ENCODE measurements around the gene TNFRSF21.

DNA sequence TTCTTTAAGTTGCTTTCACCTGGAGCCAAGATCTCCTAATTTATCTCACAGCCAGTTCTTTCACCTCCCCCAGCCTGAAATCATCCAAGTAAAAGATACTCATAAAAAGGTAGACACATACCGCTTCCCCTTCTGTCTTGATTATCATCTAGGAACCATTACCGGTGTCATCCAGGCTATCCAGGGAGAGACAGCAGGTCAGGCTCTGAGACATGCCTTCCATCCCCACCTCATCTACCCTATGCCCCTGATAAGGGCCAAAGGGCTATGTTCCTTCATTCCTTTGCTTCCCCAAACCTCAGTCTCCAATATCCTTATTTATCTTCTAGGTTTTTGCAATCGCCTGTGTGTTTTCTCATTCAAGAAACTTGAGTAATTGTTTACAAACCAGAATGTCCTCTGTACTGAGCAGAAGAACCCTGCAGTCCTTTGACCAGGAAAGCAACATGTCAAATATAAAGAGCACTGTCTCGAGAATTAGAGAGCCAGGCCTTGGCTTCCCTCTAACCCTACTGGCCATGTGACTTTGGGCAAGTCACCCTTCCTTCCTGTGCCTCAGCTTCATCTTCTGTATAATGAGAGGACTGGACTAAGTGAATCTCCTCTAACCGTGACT is 41.0 kb downstream of the TNFRSF21 start:
- TF ChIP-seq, protein P1, sequence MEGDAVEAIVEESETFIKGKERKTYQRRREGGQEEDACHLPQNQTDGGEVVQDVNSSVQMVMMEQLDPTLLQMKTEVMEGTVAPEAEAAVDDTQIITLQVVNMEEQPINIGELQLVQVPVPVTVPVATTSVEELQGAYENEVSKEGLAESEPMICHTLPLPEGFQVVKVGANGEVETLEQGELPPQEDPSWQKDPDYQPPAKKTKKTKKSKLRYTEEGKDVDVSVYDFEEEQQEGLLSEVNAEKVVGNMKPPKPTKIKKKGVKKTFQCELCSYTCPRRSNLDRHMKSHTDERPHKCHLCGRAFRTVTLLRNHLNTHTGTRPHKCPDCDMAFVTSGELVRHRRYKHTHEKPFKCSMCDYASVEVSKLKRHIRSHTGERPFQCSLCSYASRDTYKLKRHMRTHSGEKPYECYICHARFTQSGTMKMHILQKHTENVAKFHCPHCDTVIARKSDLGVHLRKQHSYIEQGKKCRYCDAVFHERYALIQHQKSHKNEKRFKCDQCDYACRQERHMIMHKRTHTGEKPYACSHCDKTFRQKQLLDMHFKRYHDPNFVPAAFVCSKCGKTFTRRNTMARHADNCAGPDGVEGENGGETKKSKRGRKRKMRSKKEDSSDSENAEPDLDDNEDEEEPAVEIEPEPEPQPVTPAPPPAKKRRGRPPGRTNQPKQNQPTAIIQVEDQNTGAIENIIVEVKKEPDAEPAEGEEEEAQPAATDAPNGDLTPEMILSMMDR (conservative IDR thresholded peaks at IDR 0.05): no peak
- no peak for TF ChIP-seq EZH2 (IDR thresholded peaks at IDR 0.05; ENCODE audit: low read depth)
